NT2/D1 (cell line): ENCODE measurements around the gene MYH6.

Source experiments
- DNase-seq: peaks from one replicate; pipeline ENCODE4 v3.0.0-alpha.2; 2011; ENCODE audit warnings: low read depth, low spot score
- H3K27me3 ChIP-seq: 2 replicates; pipeline ENCODE4 v1.6.0; 2011; ENCODE audit warnings: mild to moderate bottlenecking; ENCODE audit not compliant: insufficient read length, insufficient read depth
- H3K36me3 ChIP-seq: 2 replicates; pipeline ENCODE4 v1.6.1; 2011; ENCODE audit warnings: mild to moderate bottlenecking, low read length, mixed read lengths; ENCODE audit not compliant: insufficient read depth, insufficient read length
- H3K4me1 ChIP-seq: 2 replicates; pipeline ENCODE4 v1.5.1; 2011; ENCODE audit not compliant: insufficient read depth, insufficient read length
- H3K4me3 ChIP-seq: 2 replicates; pipeline ENCODE4 v1.5.1; 2011; ENCODE audit warnings: low read depth; ENCODE audit not compliant: insufficient read length
- H3K9ac ChIP-seq: 2 replicates; pipeline ENCODE4 v1.6.0; 2011; ENCODE audit warnings: low read depth; ENCODE audit not compliant: insufficient read length
- H3K9me3 ChIP-seq: 2 replicates; pipeline ENCODE4 v1.5.1; 2011; ENCODE audit warnings: mild to moderate bottlenecking, low read length; ENCODE audit not compliant: insufficient read depth
- SUZ12 ChIP-seq: IDR thresholded peaks from 2 replicates; pipeline ENCODE4 v1.6.1; 2011; ENCODE audit not compliant: insufficient read length, insufficient read depth; ENCODE audit errors: extremely low read depth
- YY1 ChIP-seq: IDR thresholded peaks from 2 replicates; pipeline ENCODE4 v1.6.1; 2011; ENCODE audit not compliant: insufficient read length, insufficient read depth
- ZNF274 ChIP-seq: IDR thresholded peaks from 2 replicates; pipeline ENCODE4 v1.6.1; 2011; ENCODE audit warnings: mild to moderate bottlenecking, low read depth, low read length

The MYH6 gene

GRCh38 chr14:23446291-23446851 is 38.3 kb upstream of the MYH6 start:
- Histone ChIP-seq H3K36me3 (no peaks in the 10 kb centered on the region), H3K9ac (no peak overlapping the region), H3K9me3 (peaks cover 12% of the 10 kb centered on the region; the same call in 1 of the 2 replicates), H3K27me3 (no peaks in the 10 kb centered on the region), H3K4me3 (no peak overlapping the region), H3K4me1 (peaks cover 9% of the 10 kb centered on the region)
- TF ChIP-seq ZNF274 (no peak), SUZ12 (no peak), YY1 (no peak)
- no peak for DNase-seq

DNA sequence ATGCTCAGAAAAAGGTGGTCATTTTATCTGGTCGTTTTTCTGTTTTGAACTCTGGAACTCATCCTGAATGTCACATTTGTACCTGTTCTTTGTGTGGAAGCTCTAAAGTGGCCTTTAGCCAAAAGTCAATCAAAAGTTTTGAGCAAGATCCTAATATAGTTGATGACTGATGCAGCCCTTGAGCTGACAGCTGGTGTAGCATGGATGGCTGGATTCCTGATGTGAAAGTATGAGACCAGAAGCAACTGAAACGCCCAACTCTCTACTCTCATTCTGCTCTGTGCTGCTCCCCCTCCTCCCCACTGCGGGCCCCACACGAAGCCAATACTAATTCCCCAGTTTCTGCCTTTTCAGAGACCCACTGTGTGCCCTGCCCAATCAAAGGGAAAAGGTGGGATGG is 37.7 kb upstream of the MYH6 start:
- Histone ChIP-seq H3K4me1 (peaks cover 9% of the 10 kb centered on the region), H3K9me3 (peaks cover 10% of the 10 kb centered on the region; the same call in 1 of the 2 replicates), H3K9ac (no peak overlapping the region), H3K4me3 (no peak overlapping the region), H3K36me3 (no peaks in the 10 kb centered on the region), H3K27me3 (no peaks in the 10 kb centered on the region)
- no peak for TF ChIP-seq ZNF274
- TF ChIP-seq YY1 = no peak
- no peak for TF ChIP-seq SUZ12
- no peak for DNase-seq

DNA sequence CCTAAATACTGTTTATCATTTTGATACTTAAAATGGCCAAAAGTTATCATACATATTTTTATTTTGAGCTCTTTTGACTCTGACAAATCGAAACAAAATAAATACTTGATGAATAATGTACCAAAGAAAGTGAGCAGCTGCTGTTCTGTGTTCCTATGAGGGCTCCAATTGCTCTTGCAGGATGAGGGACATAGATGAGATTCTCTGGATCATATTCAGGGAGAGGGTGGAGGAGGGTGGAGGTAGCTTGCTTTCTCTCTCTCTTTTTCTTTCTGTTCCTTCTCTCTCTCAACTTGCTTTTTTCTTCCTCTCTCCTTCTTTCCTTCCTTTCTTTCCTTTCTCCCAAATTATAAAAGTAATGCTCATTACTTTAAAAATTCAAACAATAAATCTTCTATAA is 36.2 kb upstream of the MYH6 start:
- no peak for TF ChIP-seq SUZ12
- TF ChIP-seq YY1 = no peak
- TF ChIP-seq ZNF274 = no peak
- no peak overlapping the region for H3K9ac ChIP-seq
- DNase-seq = no peak
- H3K4me1 ChIP-seq = peaks cover 9% of the 10 kb centered on the region
- no peaks in the 10 kb centered on the region for H3K36me3 ChIP-seq
- H3K4me3 ChIP-seq = no peak overlapping the region
- no peaks in the 10 kb centered on the region for H3K9me3 ChIP-seq
- H3K27me3 ChIP-seq = no peaks in the 10 kb centered on the region

DNA sequence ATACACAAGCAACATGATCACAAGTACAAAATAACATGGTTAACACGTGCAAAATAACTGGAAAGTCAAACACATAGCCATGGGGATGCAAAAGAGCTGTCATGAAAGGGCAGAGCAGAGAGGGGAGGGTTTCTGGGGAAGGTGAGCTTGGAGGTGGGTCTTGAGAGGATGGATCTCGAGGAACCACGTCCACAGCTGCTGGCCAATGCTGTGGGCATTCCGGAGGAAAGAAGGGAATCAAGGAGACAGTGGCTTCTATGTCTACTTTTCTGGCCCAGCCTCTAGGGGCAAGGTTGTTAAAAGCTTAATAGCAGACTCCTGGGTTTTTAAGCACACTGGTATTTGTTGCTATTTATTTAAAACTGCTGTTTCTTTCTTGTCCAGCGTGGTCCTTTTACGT is 35.8 kb upstream of the MYH6 start:
- no peaks in the 10 kb centered on the region for H3K27me3 ChIP-seq
- no peak for TF ChIP-seq YY1
- TF ChIP-seq SUZ12 = no peak
- TF ChIP-seq ZNF274 = no peak
- no peaks in the 10 kb centered on the region for H3K9me3 ChIP-seq
- no peak overlapping the region for H3K9ac ChIP-seq
- H3K4me3 ChIP-seq = no peak overlapping the region
- DNase-seq = no peak
- H3K36me3 ChIP-seq = no peaks in the 10 kb centered on the region
- peaks cover 9% of the 10 kb centered on the region for H3K4me1 ChIP-seq

DNA sequence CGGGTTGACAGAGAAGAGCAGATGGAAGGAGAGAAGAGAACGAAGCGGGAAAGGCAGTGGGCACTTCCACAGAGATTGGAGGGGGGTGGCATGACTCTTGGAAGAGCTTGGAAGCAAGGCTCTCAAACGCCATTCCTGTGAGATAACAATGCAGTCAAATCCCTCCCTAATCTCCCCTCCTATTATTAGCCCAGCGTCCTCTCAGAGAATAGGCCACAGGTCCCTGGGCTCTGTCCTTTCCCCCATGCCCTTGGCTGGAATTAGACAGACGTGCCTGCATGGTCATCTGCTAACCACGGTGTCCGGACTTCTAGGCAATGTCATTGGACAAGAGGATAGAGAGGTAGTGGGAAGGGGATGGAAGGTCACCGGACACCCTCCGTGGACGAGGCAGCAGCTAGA is 35.3 kb upstream of the MYH6 start:
- TF ChIP-seq ZNF274 (no peak), YY1 (no peak), SUZ12 (no peak)
- no peaks in the 10 kb centered on the region for H3K36me3 ChIP-seq
- no peak for DNase-seq
- H3K9ac ChIP-seq = no peak overlapping the region
- H3K4me3 ChIP-seq = no peak overlapping the region
- H3K9me3 ChIP-seq = no peaks in the 10 kb centered on the region
- H3K27me3 ChIP-seq = no peaks in the 10 kb centered on the region
- H3K4me1 ChIP-seq = peaks cover 9% of the 10 kb centered on the region

- Histone ChIP-seq H3K36me3 (no peaks in the 10 kb centered on the region), H3K9ac (no peak overlapping the region), H3K4me3 (no peak overlapping the region), H3K9me3 (no peaks in the 10 kb centered on the region), H3K4me1 (peaks cover 9% of the 10 kb centered on the region), H3K27me3 (no peaks in the 10 kb centered on the region)
- TF ChIP-seq YY1 (no peak), SUZ12 (no peak), ZNF274 (no peak)
- DNase-seq = no peak
These were observed 34.8 kb upstream of the MYH6 start for GRCh38 chr14:23442721-23443356.

DNA sequence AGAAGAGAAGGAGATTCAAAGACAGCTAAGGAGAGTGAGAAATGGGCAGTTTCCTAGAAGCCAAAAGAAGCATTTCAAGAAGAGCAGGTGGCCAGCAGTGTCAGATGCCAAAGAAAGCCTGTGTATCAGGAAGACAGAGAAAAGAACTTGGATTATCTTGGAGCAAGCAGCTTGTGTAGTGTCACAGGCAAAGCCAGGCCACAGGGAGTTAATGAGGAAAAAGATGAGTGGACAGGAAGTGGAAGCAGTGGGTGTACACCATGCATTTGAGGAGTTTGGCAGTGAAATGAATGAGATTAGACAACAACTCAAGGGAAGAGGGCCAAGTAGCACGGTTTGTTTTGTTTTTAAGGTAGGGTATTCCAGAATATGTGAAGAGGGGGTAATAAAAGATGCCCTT is 33.0 kb upstream of the MYH6 start:
- Histone ChIP-seq H3K27me3 (no peaks in the 10 kb centered on the region), H3K9ac (no peak overlapping the region), H3K4me1 (peaks cover 19% of the 10 kb centered on the region), H3K36me3 (no peaks in the 10 kb centered on the region), H3K4me3 (no peak overlapping the region), H3K9me3 (no peaks in the 10 kb centered on the region)
- no peak for TF ChIP-seq ZNF274
- no peak for TF ChIP-seq SUZ12
- no peak for TF ChIP-seq YY1
- no peak for DNase-seq
